Measurements from ENCODE around the gene PLA2G4E.

GRCh38 chr15:41961001-41961518, 59.8 kb downstream of the PLA2G4E start:
- no peak for TF ChIP-seq POLR2A (IDR thresholded peaks at IDR 0.05; ENCODE audit: low read depth)
- TF ChIP-seq, protein P1, sequence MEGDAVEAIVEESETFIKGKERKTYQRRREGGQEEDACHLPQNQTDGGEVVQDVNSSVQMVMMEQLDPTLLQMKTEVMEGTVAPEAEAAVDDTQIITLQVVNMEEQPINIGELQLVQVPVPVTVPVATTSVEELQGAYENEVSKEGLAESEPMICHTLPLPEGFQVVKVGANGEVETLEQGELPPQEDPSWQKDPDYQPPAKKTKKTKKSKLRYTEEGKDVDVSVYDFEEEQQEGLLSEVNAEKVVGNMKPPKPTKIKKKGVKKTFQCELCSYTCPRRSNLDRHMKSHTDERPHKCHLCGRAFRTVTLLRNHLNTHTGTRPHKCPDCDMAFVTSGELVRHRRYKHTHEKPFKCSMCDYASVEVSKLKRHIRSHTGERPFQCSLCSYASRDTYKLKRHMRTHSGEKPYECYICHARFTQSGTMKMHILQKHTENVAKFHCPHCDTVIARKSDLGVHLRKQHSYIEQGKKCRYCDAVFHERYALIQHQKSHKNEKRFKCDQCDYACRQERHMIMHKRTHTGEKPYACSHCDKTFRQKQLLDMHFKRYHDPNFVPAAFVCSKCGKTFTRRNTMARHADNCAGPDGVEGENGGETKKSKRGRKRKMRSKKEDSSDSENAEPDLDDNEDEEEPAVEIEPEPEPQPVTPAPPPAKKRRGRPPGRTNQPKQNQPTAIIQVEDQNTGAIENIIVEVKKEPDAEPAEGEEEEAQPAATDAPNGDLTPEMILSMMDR (IDR thresholded peaks at IDR 0.05), result no peak
- no peak for TF ChIP-seq POLR2AphosphoS5 (IDR thresholded peaks at IDR 0.05)

All from esophagus muscularis mucosa (tissue), 3 donors.